Measurements from ENCODE around the gene CHST12. TPM values are rescaled to one million over a fixed set of nuclear protein-coding genes. Genes with fewer than 3 reads are reported as not detected.
"Not testable (repeated sequence)": the region's sequence is repeated elsewhere in the genome, so short reads cannot be mapped to it uniquely, and the experiment has no call there.

Gene CHST12
- total and polyA plus RNA-seq, 11 donors = 12.5 to 20.7 (median 14.8) TPM

DNA sequence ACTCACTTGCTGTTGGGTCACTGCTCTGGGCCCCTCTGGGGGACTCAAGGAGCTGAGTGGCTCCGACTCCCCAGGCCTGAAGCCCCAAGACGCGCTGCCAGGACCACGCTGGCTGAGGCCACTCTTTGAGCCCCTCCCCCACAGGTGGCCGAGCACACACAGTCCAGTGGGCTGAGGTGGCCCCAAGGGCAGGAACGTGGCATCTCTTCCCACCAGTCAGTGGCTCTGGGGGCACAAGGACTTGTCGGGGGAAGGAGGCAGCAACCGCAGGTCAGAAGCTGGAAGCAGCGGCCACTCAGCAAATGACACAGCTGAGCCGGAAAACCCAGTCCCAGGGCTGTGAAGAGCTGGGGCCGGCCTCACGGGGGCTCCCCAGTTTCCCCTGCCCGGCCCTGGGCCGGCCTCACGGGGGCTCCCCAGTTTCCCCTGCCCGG, 48.7 kb downstream of the CHST12 start:
- H3K4me1 ChIP-seq = peaks cover 0 to 15% (median 11%) of the 10 kb centered on the region in 12 donors
- H3K27ac ChIP-seq = peak overlapping the region in 3 of 12 donors; percentile 3 to 33 (median 9)
- H3K36me3 ChIP-seq = peaks cover 0 to 1% (median 0%) of the 10 kb centered on the region in 9 donors
- H3K4me3 ChIP-seq = peak overlapping the region in 11 of 12 donors; percentile 14 to 63 (median 47)
- TF ChIP-seq, protein P1, sequence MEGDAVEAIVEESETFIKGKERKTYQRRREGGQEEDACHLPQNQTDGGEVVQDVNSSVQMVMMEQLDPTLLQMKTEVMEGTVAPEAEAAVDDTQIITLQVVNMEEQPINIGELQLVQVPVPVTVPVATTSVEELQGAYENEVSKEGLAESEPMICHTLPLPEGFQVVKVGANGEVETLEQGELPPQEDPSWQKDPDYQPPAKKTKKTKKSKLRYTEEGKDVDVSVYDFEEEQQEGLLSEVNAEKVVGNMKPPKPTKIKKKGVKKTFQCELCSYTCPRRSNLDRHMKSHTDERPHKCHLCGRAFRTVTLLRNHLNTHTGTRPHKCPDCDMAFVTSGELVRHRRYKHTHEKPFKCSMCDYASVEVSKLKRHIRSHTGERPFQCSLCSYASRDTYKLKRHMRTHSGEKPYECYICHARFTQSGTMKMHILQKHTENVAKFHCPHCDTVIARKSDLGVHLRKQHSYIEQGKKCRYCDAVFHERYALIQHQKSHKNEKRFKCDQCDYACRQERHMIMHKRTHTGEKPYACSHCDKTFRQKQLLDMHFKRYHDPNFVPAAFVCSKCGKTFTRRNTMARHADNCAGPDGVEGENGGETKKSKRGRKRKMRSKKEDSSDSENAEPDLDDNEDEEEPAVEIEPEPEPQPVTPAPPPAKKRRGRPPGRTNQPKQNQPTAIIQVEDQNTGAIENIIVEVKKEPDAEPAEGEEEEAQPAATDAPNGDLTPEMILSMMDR (IDR thresholded peaks at IDR 0.05) = no peak
- no peak for TF ChIP-seq POLR2A (IDR thresholded peaks at IDR 0.05)
- 28 to 37% (median 33%) methylated on average over 13 to 16 of the region's 16 CpGs for WGBS, 4 donors
- H3K9me3 ChIP-seq = peaks cover 0 to 6% (median 0%) of the 10 kb centered on the region in 12 donors
- no peaks in the 10 kb centered on the region for H3K27me3 ChIP-seq
- intact Hi-C loops (cut with DNase I) = loop anchor here in 5 of 10 donors (5.0 to 10.0 kb wide), 3 partner anchors 113 to 233 kb away; partner anchors contain the start of gene AMZ1 (in 1 of the 5)
- ATAC-seq (peak; percentile 13 to 53 (median 42)), DNase-seq (no peak)

DNA sequence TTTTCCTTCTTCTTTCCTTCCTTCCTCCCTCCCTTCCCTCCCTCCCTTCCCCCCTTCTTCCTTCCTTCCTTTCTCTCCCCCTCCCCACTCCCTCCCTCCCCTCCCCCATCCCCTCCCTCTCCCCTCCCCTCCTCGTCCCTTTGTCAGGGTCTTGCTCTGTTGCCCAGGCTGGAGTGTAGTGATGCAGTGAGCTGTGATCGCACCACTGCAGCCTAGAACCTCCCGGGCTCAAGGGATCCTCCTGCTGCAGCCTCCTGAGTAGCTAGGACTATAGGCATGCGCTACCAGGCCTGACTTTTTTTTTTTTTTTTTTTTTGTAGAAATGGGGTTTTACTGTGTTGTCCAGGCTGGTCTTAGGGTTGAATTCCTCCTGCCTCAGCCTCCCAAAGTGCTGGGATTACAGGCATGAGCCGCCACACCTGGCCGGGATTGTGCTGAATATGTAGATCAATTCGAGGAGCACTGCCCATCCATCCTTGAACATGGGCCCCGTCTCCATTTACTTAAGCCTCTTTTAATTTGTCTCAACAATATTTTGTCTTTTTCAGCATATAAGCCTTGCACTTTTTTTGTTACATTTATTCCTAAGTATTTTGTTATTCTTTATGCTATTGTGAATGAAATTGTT, 49.3 kb downstream of the CHST12 start:
- intact Hi-C loops (cut with DNase I) = loop anchor here in 5 of 10 donors (5.0 to 10.0 kb wide), 3 partner anchors 112 to 232 kb away; partner anchors contain the start of gene AMZ1 (in 1 of the 5)
- Histone ChIP-seq H3K27me3 (no peaks in the 10 kb centered on the region), H3K9me3 (peaks cover 0 to 6% (median 0%) of the 10 kb centered on the region in 12 donors), H3K36me3 (no peaks in the 10 kb centered on the region), H3K4me3 (no peak overlapping the region), H3K4me1 (peaks cover 0 to 15% (median 11%) of the 10 kb centered on the region in 12 donors), H3K27ac (no peak overlapping the region)
- no peak for DNase-seq
- ATAC-seq = no peak
- TF ChIP-seq POLR2A (IDR thresholded peaks at IDR 0.05) = no peak
- TF ChIP-seq, protein P1 (IDR thresholded peaks at IDR 0.05) = no peak
- WGBS, 4 donors = 84 to 97% (median 90%) methylated on average over 7 to 8 of the region's 8 CpGs

DNA sequence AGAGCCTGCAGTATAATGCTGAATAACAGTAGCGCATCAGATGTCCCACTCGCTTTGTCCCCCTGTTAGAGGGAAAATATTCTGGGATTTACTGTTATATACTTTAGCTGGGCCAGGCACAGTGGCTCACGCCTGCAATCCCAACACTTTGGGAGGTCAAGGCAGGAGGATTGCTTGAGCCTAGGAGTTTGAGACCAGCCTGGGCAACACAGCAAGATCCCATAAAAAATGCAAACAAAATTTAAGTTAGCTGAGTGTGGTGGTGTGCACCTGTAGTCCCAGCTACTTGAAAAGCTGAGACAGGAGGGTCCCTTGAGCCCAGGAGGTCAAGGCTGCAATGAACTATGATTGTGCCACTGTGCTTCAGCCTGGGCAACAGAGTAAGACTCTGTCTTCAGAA, 50.4 kb downstream of the CHST12 start:
- peaks cover 0 to 15% (median 11%) of the 10 kb centered on the region in 12 donors for H3K4me1 ChIP-seq
- H3K9me3 ChIP-seq, H3K27me3 ChIP-seq, H3K27ac ChIP-seq, H3K36me3 ChIP-seq, DNase-seq, ATAC-seq, H3K4me3 ChIP-seq: not testable (repeated sequence)
- 97 to 99% (median 98%) methylated on average over 3 of the region's 3 CpGs for whole genome bisulfite sequencing, 4 donors
- intact Hi-C loops (cut with DNase I) = loop anchor here in 5 of 10 donors (5.0 to 10.0 kb wide), 3 partner anchors 111 to 231 kb away; partner anchors contain the start of gene AMZ1 (in 1 of the 5)

DNA sequence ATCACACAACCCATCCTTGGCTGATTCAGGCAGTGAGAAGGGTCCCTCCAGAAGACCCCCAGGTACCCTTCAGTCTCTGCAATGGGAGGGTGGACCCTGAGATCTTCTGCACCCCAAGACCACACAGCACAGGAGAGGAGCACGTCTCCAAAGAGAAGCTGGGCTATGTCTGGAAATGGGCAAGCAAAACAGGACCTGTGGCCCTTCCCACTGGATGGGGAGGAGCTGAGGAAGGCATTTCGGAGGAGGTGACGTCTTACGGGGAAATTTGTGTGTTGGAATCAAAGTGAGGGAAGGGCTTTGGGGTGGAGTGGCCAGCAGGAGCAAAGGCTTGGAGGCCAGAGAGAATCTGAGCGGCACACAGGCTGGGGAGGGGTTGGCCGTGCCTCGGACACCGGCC, 56.3 kb downstream of the CHST12 start:
- peaks cover 0 to 6% (median 0%) of the 10 kb centered on the region in 12 donors for H3K9me3 ChIP-seq
- H3K4me3 ChIP-seq = no peak overlapping the region
- no peaks in the 10 kb centered on the region for H3K36me3 ChIP-seq
- WGBS, 4 donors = 87 to 94% (median 89%) methylated on average over 8 of the region's 8 CpGs
- TF ChIP-seq, protein P1 (IDR thresholded peaks at IDR 0.05) = no peak
- TF ChIP-seq POLR2A (IDR thresholded peaks at IDR 0.05) = no peak
- DNase-seq (peak in 1 of 5 donors; percentile 26), ATAC-seq (no peak)
- intact Hi-C loops (cut with DNase I) = loop anchor here in 3 of 10 donors (10.0 kb wide), 2 partner anchors 105 to 225 kb away; partner anchors contain the start of gene AMZ1 (in 1 of the 3)
- no peaks in the 10 kb centered on the region for H3K4me1 ChIP-seq
- peaks cover 0 to 6% (median 0%) of the 10 kb centered on the region in 9 donors for H3K27me3 ChIP-seq
- H3K27ac ChIP-seq = no peak overlapping the region
